ENCODE data around the gene RAB4A. TPM values are rescaled to one million over a fixed set of nuclear protein-coding genes. Genes with fewer than 3 reads are reported as not detected.
"Not testable (repeated sequence)": the region's sequence is repeated elsewhere in the genome, so short reads cannot be mapped to it uniquely, and the experiment has no call there.

RAB4A gene
- total and polyA plus RNA-seq, 10 of the 15 experiments (the other 5 are each of a cell fraction or from before 2014, with no cell fraction given): 4.0 to 35.8 (median 17.7) TPM

DNA sequence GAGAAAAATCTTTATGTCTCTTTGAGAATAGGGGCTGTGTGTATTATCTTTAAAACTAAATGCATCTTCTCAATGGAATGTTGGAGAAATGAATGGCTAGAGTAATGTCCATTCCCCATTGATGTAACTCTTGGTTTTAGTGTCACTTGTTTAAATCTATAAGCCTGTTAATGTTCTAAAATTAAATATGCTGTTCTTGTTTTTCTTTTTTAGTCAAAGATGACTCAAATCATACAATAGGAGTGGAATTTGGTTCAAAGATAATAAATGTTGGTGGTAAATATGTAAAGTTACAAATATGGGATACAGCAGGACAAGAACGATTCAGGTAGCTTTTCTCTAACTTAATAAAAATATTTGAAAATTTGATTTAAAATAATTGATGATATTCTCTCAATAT lies 17.6 kb downstream of the RAB4A start (continued):
- peak; percentile 12; the same call in 1 of the 2 replicates for TF ChIP-seq RUNX3 (IDR thresholded peaks at IDR 0.05; ENCODE audit: low read length)
- TF ChIP-seq MEF2A (IDR thresholded peaks at IDR 0.05; ENCODE audit: insufficient read depth, low read depth, low read length): 0 out of 2 replicates have a peak, but pooled peaks have one; percentile 17
- no peak for TF ChIP-seq SKIL (IDR thresholded peaks at IDR 0.05; ENCODE audit: low read depth, poor library complexity, severe bottlenecking)
- TF ChIP-seq ZNF274 (IDR thresholded peaks at IDR 0.05; ENCODE audit: insufficient read depth, insufficient read length): no peak
- peak; percentile 59; the same call in 1 of the 2 replicates for TF ChIP-seq NFIC (IDR thresholded peaks at IDR 0.05; ENCODE audit: low read depth, low read length)

GRCh38 chr1:229291686-229292085 lies 20.8 kb downstream of the RAB4A start:
- WGBS (ENCODE audit: insufficient coverage, insufficient replicate concordance, low lambda C conversion rate, missing lambda C conversion rate): 94% methylated on average over 3 of the region's 4 CpGs
- H3K27me3 ChIP-seq (replicated peaks in 1 of 2; ENCODE audit: control insufficient read depth in 2 of 2, insufficient read depth in 2 of 2, low read length in 1 of 2); H3K4me3 ChIP-seq; FAIRE-seq; H3K79me2 ChIP-seq (ENCODE audit: control insufficient read depth, insufficient read depth, low read length); RAD21 ChIA-PET (ENCODE audit: unreplicated experiment); H3K36me3 ChIP-seq (ENCODE audit: control insufficient read depth in 2 of 2, insufficient read depth in 2 of 2, low read length in 1 of 2); in situ Hi-C loops (cut with MboI); H2AFZ ChIP-seq (ENCODE audit: control insufficient read depth, low read depth, low read length); H3K4me2 ChIP-seq (ENCODE audit: control insufficient read depth, insufficient read depth); H3K9ac ChIP-seq (ENCODE audit: control insufficient read depth, insufficient read depth, low read length); H3K9me3 ChIP-seq (replicated peaks; ENCODE audit: control insufficient read depth, insufficient read depth, low read length); H3K27ac ChIP-seq (ENCODE audit: control insufficient read depth, insufficient read depth); H3K4me1 ChIP-seq (ENCODE audit: control insufficient read depth, insufficient read depth, low read length); POLR2A ChIA-PET; intact Hi-C loops (cut with micrococcal nuclease; ENCODE audit: unreplicated experiment); ATAC-seq; SMC1A ChIA-PET (ENCODE audit: uncharacterized antibody, unreplicated experiment); H4K20me1 ChIP-seq (ENCODE audit: control insufficient read depth, insufficient read depth); CTCF ChIA-PET; BruUV-seq (replicated peaks); DNase-seq (ENCODE audit: low read depth, low spot score): not testable (repeated sequence)
